ENCODE measurements around the gene SFXN5. TPM values are rescaled to one million over a fixed set of nuclear protein-coding genes. Genes with fewer than 3 reads are reported as not detected.

The SFXN5 gene
- polyA plus RNA-seq, 3 donors, result 5.9 to 28.6 (median 9.5) TPM

- TF ChIP-seq CTCF (IDR thresholded peaks at IDR 0.05), result no peak
- H3K4me2 ChIP-seq (replicated peaks; ENCODE audit: extremely low read depth, low read length, poor library complexity, severe bottlenecking), result no peak overlapping the region
- Mint-ChIP-seq H3K36me3 (peaks cover 60 to 89% of the 10 kb centered on the region in 2 donors), H3K9me3 (peaks cover 10 to 19% (median 16%) of the 10 kb centered on the region in 7 donors), H3K4me1 (peaks cover 20% of the 10 kb centered on the region), H3K27ac (peak overlapping the region in 4 of 7 donors; percentile 27 to 74 (median 46)), H3K4me3 (no peak overlapping the region), H3K27me3 (ENCODE audit: low read depth in 3 of 3) (no peaks in the 10 kb centered on the region)
- H2AFZ ChIP-seq (ENCODE audit: insufficient read depth, low read depth, low read length, poor library complexity, severe bottlenecking), result no peak overlapping the region
- H3K4me1 ChIP-seq (ENCODE audit: control insufficient read depth in 1 of 2, insufficient read depth in 2 of 2, low read length in 2 of 2), result no peaks in the 10 kb centered on the region
- no peak overlapping the region for H3K4me3 ChIP-seq (replicated peaks in 1 of 3; ENCODE audit: low read depth in 2 of 3, low read length in 3 of 3)
- no peak overlapping the region for H3K9ac ChIP-seq (ENCODE audit: insufficient read depth, low read length, poor library complexity, severe bottlenecking)
- H3K27ac ChIP-seq (ENCODE audit: low read depth in 1 of 2, low read length in 2 of 2), result no peak overlapping the region
- no peaks in the 10 kb centered on the region for H3K27me3 ChIP-seq (ENCODE audit: control insufficient read depth in 2 of 2, insufficient read depth in 2 of 2, low read length in 2 of 2)
- H3K9me3 ChIP-seq (replicated peaks in 1 of 2; ENCODE audit: control insufficient read depth in 1 of 2, insufficient read depth in 1 of 2, low read length in 2 of 2), result peaks cover 10 to 14% of the 10 kb centered on the region in 2 donors
- intact Hi-C loops (cut with micrococcal nuclease), result no loop called here
- no peak for DNase-seq
- peaks cover 43 to 91% of the 10 kb centered on the region in 2 donors for H3K36me3 ChIP-seq (replicated peaks in 1 of 2; ENCODE audit: control insufficient read depth in 1 of 2, insufficient read depth in 2 of 2, low read length in 2 of 2)
- WGBS (ENCODE audit: insufficient coverage), result 97% methylated on average over 6 of the region's 6 CpGs
- H4K20me1 ChIP-seq (ENCODE audit: insufficient read depth, low read length), result peaks cover 35% of the 10 kb centered on the region
- peaks cover 18% of the 10 kb centered on the region for H3K79me2 ChIP-seq (ENCODE audit: insufficient read depth, low read length)
Observed at GRCh38 chr2:73053316-73054114, 18.0 kb downstream of the SFXN5 start.

- Mint-ChIP-seq H3K4me1 (peaks cover 19% of the 10 kb centered on the region), H3K9me3 (no peaks in the 10 kb centered on the region), H3K27ac (no peak overlapping the region), H3K4me3 (no peak overlapping the region), H3K36me3 (peaks cover 44 to 67% of the 10 kb centered on the region in 2 donors), H3K27me3 (ENCODE audit: low read depth in 3 of 3) (no peaks in the 10 kb centered on the region)
- Histone ChIP-seq H4K20me1 (ENCODE audit: insufficient read depth, low read length) (peaks cover 25% of the 10 kb centered on the region), H3K9me3 (replicated peaks in 1 of 2; ENCODE audit: control insufficient read depth in 1 of 2, insufficient read depth in 1 of 2, low read length in 2 of 2) (no peaks in the 10 kb centered on the region), H3K4me2 (replicated peaks; ENCODE audit: extremely low read depth, low read length, poor library complexity, severe bottlenecking) (no peak overlapping the region), H3K79me2 (ENCODE audit: insufficient read depth, low read length) (no peaks in the 10 kb centered on the region), H3K4me1 (ENCODE audit: control insufficient read depth in 1 of 2, insufficient read depth in 2 of 2, low read length in 2 of 2) (no peaks in the 10 kb centered on the region), H3K27ac (ENCODE audit: low read depth in 1 of 2, low read length in 2 of 2) (no peak overlapping the region), H3K36me3 (replicated peaks in 1 of 2; ENCODE audit: control insufficient read depth in 1 of 2, insufficient read depth in 2 of 2, low read length in 2 of 2) (peaks cover 15 to 65% of the 10 kb centered on the region in 2 donors), H2AFZ (ENCODE audit: insufficient read depth, low read depth, low read length, poor library complexity, severe bottlenecking) (no peak overlapping the region), H3K27me3 (ENCODE audit: control insufficient read depth in 2 of 2, insufficient read depth in 2 of 2, low read length in 2 of 2) (no peaks in the 10 kb centered on the region), H3K9ac (ENCODE audit: insufficient read depth, low read length, poor library complexity, severe bottlenecking) (no peak overlapping the region), H3K4me3 (replicated peaks in 1 of 3; ENCODE audit: low read depth in 2 of 3, low read length in 3 of 3) (no peak overlapping the region)
- intact Hi-C loops (cut with micrococcal nuclease), result no loop called here
- TF ChIP-seq CTCF (IDR thresholded peaks at IDR 0.05), result no peak
- DNase-seq, result no peak
- 100% methylated on average over 1 of the region's 6 CpGs for WGBS (ENCODE audit: insufficient coverage)
Observed at GRCh38 chr2:73050121-73050545, 21.4 kb downstream of the SFXN5 start.
